NCI-H146 treated with DMSO at 0.1 percent for 48 hours (cell line): ENCODE data around the gene SCAMP2.
"Not testable (repeated sequence)": the region's sequence is repeated elsewhere in the genome, so short reads cannot be mapped to it uniquely, and the experiment has no call there.

ENCODE experiments used
- DNase-seq: peaks from one replicate; lab custom pipeline; 2025; ENCODE audit not compliant: unreplicated experiment; lab: John Stamatoyannopoulos, UW

Gene SCAMP2

GRCh38 chr15:74873036-74873755 lies at the start of gene SCAMP2:
Gene SCAMP2 (minus strand): TSS chr15:74873365. CDS start chr15:74873255, 110 bp downstream.
- DNase-seq, result peak; percentile 79

GRCh38 chr15:74920456-74920855 lies 47.3 kb upstream of the SCAMP2 start:
- DNase-seq, result no peak

GRCh38 chr15:74917676-74918075 lies 44.5 kb upstream of the SCAMP2 start:
- no peak for DNase-seq

- not testable (repeated sequence) for DNase-seq
These were observed 40.6 kb upstream of the SCAMP2 start for GRCh38 chr15:74913799-74914198.

- no peak for DNase-seq
These were observed 39.9 kb upstream of the SCAMP2 start for GRCh38 chr15:74913041-74913440.

- no peak for DNase-seq
These were observed 35.5 kb upstream of the SCAMP2 start for GRCh38 chr15:74908635-74909034.

- DNase-seq, result no peak
These were observed 34.2 kb upstream of the SCAMP2 start for GRCh38 chr15:74907163-74907870.

GRCh38 chr15:74906450-74907162 lies 33.4 kb upstream of the SCAMP2 start, which contains the start of gene FAM219B:
Gene FAM219B (minus strand): TSS chr15:74906851. CDS start chr15:74906800, 51 bp downstream.
- DNase-seq, result peak; percentile 37

- peak; percentile 11 for DNase-seq
These were observed 32.9 kb upstream of the SCAMP2 start for GRCh38 chr15:74906067-74906449.

GRCh38 chr15:74904190-74904805 lies 31.1 kb upstream of the SCAMP2 start:
- no peak for DNase-seq

GRCh38 chr15:74903676-74904075 lies 30.5 kb upstream of the SCAMP2 start:
- DNase-seq, result no peak

- DNase-seq, result no peak
These were observed 29.3 kb upstream of the SCAMP2 start for GRCh38 chr15:74902295-74903075.

GRCh38 chr15:74901612-74902063 lies 28.5 kb upstream of the SCAMP2 start:
- no peak for DNase-seq

- no peak for DNase-seq
These were observed 24.1 kb upstream of the SCAMP2 start for GRCh38 chr15:74897300-74897701.

- DNase-seq, result no peak
These were observed 23.2 kb upstream of the SCAMP2 start for GRCh38 chr15:74896316-74896715.

GRCh38 chr15:74895830-74896229 lies 22.7 kb upstream of the SCAMP2 start:
- DNase-seq, result no peak

GRCh38 chr15:74894383-74894782 lies 21.2 kb upstream of the SCAMP2 start:
- not testable (repeated sequence) for DNase-seq

- DNase-seq, result no peak
These were observed 20.5 kb upstream of the SCAMP2 start for GRCh38 chr15:74893627-74894026.

GRCh38 chr15:74892931-74893330 lies 19.8 kb upstream of the SCAMP2 start:
- DNase-seq, result no peak

GRCh38 chr15:74892313-74892712 lies 19.1 kb upstream of the SCAMP2 start:
- no peak for DNase-seq
